Cardiac muscle cell (in vitro differentiated cells and primary cell): Measurements from ENCODE around the gene OSBPL5. TPM values are rescaled to one million over a fixed set of nuclear protein-coding genes. Genes with fewer than 3 reads are reported as not detected.
"Not testable (repeated sequence)": the region's sequence is repeated elsewhere in the genome, so short reads cannot be mapped to it uniquely, and the experiment has no call there.

Source experiments
- DNase-seq, 2 donors: peaks; one replicate each; pipeline versions ENCODE4 v3.0.0 to v3.0.0-alpha.2; 2010 to 2017; ENCODE audit warnings: low read depth in 1 of 2, low spot score in 1 of 2
- H3K27ac ChIP-seq: fragments of 200-600 bp; sonication (generic); 2 replicates; pipeline ENCODE4 v1.5.1; 2016
- H3K27me3 ChIP-seq: fragments of 200-600 bp; sonication (generic); 2 replicates; pipeline ENCODE4 v1.6.0; 2016; ENCODE audit warnings: control low read depth
- H3K36me3 ChIP-seq: fragments of 200-600 bp; sonication (generic); 2 replicates; pipeline ENCODE4 v1.5.1; 2016; ENCODE audit warnings: control low read depth
- H3K4me1 ChIP-seq: fragments of 200-600 bp; sonication (generic); 2 replicates; pipeline ENCODE4 v1.8.1; 2017; ENCODE audit warnings: low read depth, mild to moderate bottlenecking, mixed run types
- H3K4me3 ChIP-seq: fragments of 200-600 bp; sonication (generic); 2 replicates; pipeline ENCODE4 v1.5.1; 2016; ENCODE audit warnings: mild to moderate bottlenecking
- H3K9me3 ChIP-seq: fragments of 200-600 bp; sonication (generic); 2 replicates; pipeline ENCODE4 v1.5.1; 2017; ENCODE audit warnings: low read depth, mild to moderate bottlenecking, control low read depth
- CTCF ChIP-seq: IDR thresholded peaks from 2 replicates; pipeline ENCODE4 v1.5.1; 2012; ENCODE audit warnings: low read depth, mild to moderate bottlenecking, low read length
- polyA plus RNA-seq: library from polyadenylated mRNA; unstranded; fragments of >200 nt; fragmentation: Nextera tagmentation; extraction: Ambion mirVana; gene quantifications from 2 replicates; pipeline ENCODE4 v1.2.1, GENCODE V29; 2016
- total RNA-seq: library from RNA; depleted of rRNA; stranded (reverse); fragments of >200 nt; gene quantifications from 2 replicates; pipeline ENCODE4 v1.2.3, GENCODE V29; 2016

OSBPL5 gene
- total and polyA plus RNA-seq, 2 experiments from 2014 or later = 20.9 to 33.9 TPM

- no peaks in the 10 kb centered on the region for H3K4me1 ChIP-seq
- no peaks in the 10 kb centered on the region for H3K9me3 ChIP-seq
- no peak for DNase-seq
- no peak for TF ChIP-seq CTCF
- H3K4me3 ChIP-seq = no peak overlapping the region
- H3K36me3 ChIP-seq = no peaks in the 10 kb centered on the region
- no peak overlapping the region for H3K27ac ChIP-seq
- no peaks in the 10 kb centered on the region for H3K27me3 ChIP-seq
These were observed 43.0 kb downstream of the OSBPL5 start for GRCh38 chr11:3121931-3122774.

- H3K9me3 ChIP-seq = no peaks in the 10 kb centered on the region
- no peak for TF ChIP-seq CTCF
- H3K4me1 ChIP-seq = no peaks in the 10 kb centered on the region
- H3K36me3 ChIP-seq = no peaks in the 10 kb centered on the region
- H3K27me3 ChIP-seq = no peaks in the 10 kb centered on the region
- no peak for DNase-seq
- H3K4me3 ChIP-seq = no peak overlapping the region
- no peak overlapping the region for H3K27ac ChIP-seq
These were observed 43.7 kb downstream of the OSBPL5 start for GRCh38 chr11:3121416-3121815.

- no peaks in the 10 kb centered on the region for H3K27me3 ChIP-seq
- no peak for DNase-seq
- H3K9me3 ChIP-seq = no peaks in the 10 kb centered on the region
- no peaks in the 10 kb centered on the region for H3K36me3 ChIP-seq
- H3K4me3 ChIP-seq = no peak overlapping the region
- no peaks in the 10 kb centered on the region for H3K4me1 ChIP-seq
- TF ChIP-seq CTCF = no peak
- no peak overlapping the region for H3K27ac ChIP-seq
These were observed 44.9 kb downstream of the OSBPL5 start for GRCh38 chr11:3120071-3120792.

GRCh38 chr11:3119141-3119821 lies 45.8 kb downstream of the OSBPL5 start:
- Histone ChIP-seq H3K27me3 (no peaks in the 10 kb centered on the region), H3K4me1 (no peaks in the 10 kb centered on the region), H3K27ac (no peak overlapping the region), H3K4me3 (no peak overlapping the region), H3K36me3 (no peaks in the 10 kb centered on the region), H3K9me3 (no peaks in the 10 kb centered on the region)
- no peak for TF ChIP-seq CTCF
- DNase-seq = no peak

- H3K4me3 ChIP-seq = no peak overlapping the region
- no peaks in the 10 kb centered on the region for H3K4me1 ChIP-seq
- H3K27me3 ChIP-seq = no peaks in the 10 kb centered on the region
- no peak for TF ChIP-seq CTCF
- H3K36me3 ChIP-seq = no peaks in the 10 kb centered on the region
- DNase-seq = no peak
- no peaks in the 10 kb centered on the region for H3K9me3 ChIP-seq
- H3K27ac ChIP-seq = no peak overlapping the region
These were observed 49.8 kb downstream of the OSBPL5 start for GRCh38 chr11:3115321-3115720.

GRCh38 chr11:3113661-3114060 lies 51.4 kb downstream of the OSBPL5 start:
- not testable (repeated sequence) for H3K36me3 ChIP-seq, DNase-seq, H3K27me3 ChIP-seq, H3K4me1 ChIP-seq, H3K9me3 ChIP-seq, H3K4me3 ChIP-seq, H3K27ac ChIP-seq
